GM18507 (cell line): ENCODE results near the gene PCDHA6.
"Not testable (repeated sequence)": the region's sequence is repeated elsewhere in the genome, so short reads cannot be mapped to it uniquely, and the experiment has no call there.

Source experiments
- DNase-seq: peaks from one replicate; pipeline ENCODE4 v3.0.0; 2011; ENCODE audit warnings: low read depth; ENCODE audit not compliant: insufficient read length; ENCODE audit errors: extremely low spot score
- FAIRE-seq: peaks from 2 replicates; lab custom pipeline; 2011; peaks lifted over from hg19 to GRCh38; lab: Jason Lieb, UNC

PCDHA6 gene

GRCh38 chr5:140849831-140850634, 22.3 kb downstream of the PCDHA6 start:
- DNase-seq, FAIRE-seq: not testable (repeated sequence)

DNA sequence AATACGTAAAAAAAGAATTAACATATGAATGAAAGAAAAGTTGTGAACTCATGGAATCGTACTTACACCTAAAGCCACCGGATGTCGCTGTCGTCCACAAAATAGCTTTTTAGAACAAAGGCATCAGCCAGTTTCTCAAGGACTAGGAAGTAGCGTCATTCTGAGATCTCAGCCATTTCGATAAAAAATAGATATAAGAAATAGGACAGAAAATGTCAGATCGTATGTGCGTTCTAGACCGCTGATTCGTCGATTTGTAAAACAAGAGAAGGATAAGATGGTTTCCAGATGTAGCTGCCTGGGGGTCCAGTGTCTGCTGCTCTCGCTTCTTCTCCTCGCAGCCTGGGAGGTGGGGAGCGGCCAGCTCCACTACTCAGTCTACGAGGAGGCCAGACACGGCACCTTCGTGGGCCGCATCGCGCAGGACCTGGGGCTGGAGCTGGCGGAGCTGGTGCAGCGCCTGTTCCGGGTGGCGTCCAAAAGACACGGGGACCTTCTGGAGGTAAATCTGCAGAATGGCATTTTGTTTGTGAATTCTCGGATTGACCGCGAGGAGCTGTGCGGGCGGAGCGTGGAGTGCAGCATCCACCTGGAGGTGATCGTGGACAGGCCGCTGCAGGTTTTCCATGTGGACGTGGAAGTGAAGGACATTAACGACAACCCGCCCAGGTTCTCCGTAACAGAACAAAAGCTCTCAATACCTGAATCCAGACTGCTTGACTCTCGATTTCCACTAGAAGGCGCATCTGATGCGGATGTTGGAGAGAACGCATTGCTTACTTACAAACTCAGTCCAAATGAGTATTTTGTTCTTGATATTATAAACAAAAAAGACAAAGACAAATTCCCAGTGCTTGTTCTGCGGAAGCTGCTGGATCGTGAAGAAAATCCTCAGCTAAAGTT, 28.3 kb downstream of the PCDHA6 start, which contains the start of gene PCDHA10:
PCDHA10 (plus strand) TSS at position 126 of the 903 bp plus-strand sequence; CDS start at position 278, 152 bp downstream.
- FAIRE-seq (no peak), DNase-seq (no peak)

GRCh38 chr5:140857177-140857986, 29.6 kb downstream of the PCDHA6 start:
- DNase-seq (no peak), FAIRE-seq (no peak)

DNA sequence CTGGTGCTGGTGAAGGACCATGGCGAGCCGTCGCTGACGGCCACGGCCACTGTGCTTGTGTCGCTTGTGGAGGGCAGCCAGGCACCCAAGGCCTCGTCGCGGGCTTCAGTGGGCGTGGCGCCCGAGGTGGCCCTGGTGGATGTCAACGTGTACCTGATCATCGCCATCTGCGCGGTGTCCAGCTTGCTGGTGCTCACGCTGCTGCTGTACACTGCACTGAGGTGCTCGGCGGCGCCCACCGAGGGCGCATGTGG, 30.2 kb downstream of the PCDHA6 start:
- FAIRE-seq (no peak), DNase-seq (no peak)

- DNase-seq = no peak
- FAIRE-seq = no peak
These were observed 34.9 kb downstream of the PCDHA6 start for GRCh38 chr5:140862441-140863295.

DNA sequence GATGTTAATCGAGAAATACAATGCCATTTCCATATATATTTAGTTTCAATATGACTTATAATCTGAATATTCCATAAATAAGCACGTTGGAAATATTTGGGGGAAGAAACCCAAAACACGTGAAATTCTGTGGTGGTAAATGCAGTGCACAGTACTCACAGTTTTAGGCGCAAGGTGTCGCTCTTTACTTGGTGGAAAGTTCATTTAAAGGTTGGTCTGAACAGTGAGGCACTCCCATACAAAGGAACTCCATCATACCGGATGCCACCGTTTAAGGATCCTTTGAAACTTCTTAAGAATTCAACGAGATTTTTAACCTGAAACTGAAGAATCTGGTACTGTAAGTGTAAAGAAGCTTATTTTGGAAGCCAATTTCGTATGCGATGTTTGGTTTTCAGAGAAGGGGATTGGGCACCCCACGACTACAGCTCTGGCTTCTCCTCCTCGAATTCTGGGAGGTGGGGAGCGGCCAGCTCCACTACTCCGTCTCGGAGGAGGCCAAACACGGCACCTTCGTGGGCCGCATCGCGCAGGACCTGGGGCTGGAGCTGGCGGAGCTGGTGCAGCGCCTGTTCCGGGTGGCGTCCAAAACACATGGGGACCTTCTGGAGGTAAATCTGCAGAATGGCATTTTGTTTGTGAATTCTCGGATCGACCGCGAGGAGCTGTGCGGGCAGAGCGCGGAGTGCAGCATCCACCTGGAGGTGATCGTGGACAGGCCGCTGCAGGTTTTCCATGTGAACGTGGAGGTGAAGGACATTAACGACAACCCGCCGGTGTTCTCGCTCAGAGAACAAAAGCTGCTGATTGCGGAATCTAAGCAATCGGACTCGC, 41.2 kb downstream of the PCDHA6 start, which contains the start of gene PCDHA11:
PCDHA11 (plus strand) TSS at position 237 of the 834 bp plus-strand sequence; CDS start at position 384, 147 bp downstream.
- FAIRE-seq (no peak), DNase-seq (no peak)

DNA sequence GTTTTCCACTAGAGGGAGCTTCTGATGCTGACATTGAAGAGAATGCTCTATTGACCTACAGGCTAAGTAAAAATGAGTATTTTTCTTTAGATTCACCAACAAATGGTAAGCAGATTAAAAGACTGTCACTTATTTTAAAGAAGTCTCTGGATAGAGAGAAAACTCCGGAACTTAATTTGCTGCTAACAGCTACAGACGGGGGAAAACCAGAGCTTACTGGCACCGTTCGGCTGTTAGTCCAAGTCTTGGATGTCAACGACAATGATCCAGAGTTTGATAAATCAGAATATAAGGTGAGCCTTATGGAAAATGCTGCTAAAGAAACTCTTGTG, 41.8 kb downstream of the PCDHA6 start:
- DNase-seq = no peak

GRCh38 chr5:140870221-140871201, 42.8 kb downstream of the PCDHA6 start:
- DNase-seq = no peak
- no peak for FAIRE-seq

More for the DNA sequence above, 41.8 kb downstream of the PCDHA6 start:
- FAIRE-seq = no peak

DNA sequence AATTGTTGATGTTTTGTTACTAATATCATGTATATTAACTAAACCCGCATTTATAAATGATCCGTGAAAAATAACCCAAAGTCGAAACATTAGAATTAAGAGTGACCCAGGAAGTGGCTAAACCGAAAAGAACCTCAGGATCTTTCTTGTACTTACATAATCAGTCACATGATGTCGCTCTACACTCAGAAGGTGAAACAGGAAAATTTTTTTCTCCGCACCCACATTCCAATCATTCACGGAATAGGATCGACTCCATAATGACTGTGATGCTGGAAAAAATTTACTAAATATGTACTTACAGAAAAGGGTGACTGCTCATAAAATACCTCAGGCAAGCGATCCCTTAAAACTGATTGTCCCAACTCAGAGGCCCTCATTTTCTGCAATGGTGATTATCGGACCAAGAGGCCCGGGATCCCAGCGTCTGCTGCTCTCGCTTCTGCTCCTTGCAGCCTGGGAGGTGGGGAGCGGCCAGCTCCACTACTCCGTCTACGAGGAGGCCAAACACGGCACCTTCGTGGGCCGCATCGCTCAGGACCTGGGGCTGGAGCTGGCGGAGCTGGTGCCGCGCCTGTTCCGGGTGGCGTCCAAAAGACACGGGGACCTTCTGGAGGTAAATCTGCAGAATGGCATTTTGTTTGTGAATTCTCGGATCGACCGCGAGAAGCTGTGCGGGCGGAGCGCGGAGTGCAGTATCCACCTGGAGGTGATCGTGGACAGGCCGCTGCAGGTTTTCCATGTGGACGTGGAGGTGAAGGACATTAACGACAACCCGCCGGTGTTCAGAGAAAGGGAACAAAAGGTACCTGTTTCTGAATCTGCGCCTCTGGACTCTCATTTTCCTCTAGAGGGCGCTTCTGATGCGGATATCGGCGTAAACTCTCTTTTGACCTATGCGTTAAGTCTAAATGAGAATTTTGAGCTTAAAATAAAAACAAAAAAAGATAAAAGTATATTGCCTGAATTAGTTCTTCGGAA, 47.6 kb downstream of the PCDHA6 start, which contains the start of gene PCDHA12:
PCDHA12 (plus strand) TSS at position 224 of the 981 bp plus-strand sequence; CDS start at position 389, 165 bp downstream.
- DNase-seq = no peak
- FAIRE-seq = no peak

- FAIRE-seq, DNase-seq: not testable (repeated sequence)
These were observed 48.9 kb downstream of the PCDHA6 start for GRCh38 chr5:140876541-140877261.

GRCh38 chr5:140877262-140877581, 49.5 kb downstream of the PCDHA6 start:
- FAIRE-seq (no peak), DNase-seq (no peak)
